T47D (cell line): ENCODE measurements around the gene PNLIPRP1.

Experiments used
- DNase-seq, 2 experiments: peaks; one replicate each; pipeline versions ENCODE4 v3.0.0 to v3.0.0-alpha.2; 2011 to 2012; ENCODE audit warnings: low read depth in 1 of 2, low spot score in 1 of 2
- JUND ChIP-seq: IDR thresholded peaks from 2 replicates; pipeline ENCODE4 v1.6.1; 2012; ENCODE audit warnings: low read depth
- in situ Hi-C: cut with HindIII; loops from 2 replicates; pipeline ENCODE4 v1.10.0; 2016; ENCODE audit warnings: low sequenced_read_pairs, low pct_unique_long_range_greater_than_20kb

PNLIPRP1 gene

DNA sequence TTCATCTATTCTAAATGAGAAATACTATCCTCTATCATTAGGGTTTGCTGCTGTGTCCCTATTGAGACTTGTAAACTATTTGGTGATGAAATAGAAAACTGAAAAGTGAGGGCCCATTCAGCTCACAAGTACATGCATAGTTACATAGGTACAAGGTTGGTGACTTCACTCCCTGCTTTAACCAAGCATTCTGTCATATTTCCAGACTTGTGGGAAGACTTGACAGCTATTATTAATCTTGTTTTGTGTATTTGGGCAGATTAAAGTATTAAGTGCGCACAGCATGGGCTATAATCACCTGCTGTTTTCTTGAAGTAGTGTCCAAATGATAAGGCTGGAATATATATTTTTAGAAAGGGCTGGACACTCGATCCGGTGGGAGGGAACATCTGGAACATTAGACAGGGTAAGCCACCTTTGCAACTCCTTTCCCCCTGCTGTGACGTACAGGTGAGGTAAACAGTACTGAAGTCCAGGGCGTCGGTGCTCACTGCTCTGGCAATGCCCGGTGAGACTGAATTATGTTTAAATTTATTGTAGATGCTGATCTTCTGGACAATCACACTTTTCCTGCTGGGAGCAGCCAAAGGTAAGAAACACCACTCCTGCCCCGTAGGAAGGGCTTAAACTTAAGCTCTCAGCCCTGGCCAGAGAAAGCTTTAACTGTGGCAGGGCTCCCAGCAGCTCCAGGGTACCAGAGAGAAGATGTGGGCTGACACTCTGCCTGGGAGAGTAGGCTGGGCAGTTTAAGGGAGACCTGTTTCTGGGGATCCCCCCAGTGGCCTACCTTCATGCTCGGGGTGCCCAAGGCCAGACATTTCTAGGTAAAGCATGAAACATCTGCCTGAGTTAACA lies at the start of gene PNLIPRP1:
PNLIPRP1 (plus strand) TSS at position 370 of the 855 bp plus-strand sequence; CDS start at position 541, 171 bp downstream.
- DNase-seq = no peak
- in situ Hi-C loops = no loop called here
- TF ChIP-seq JUND = no peak

DNA sequence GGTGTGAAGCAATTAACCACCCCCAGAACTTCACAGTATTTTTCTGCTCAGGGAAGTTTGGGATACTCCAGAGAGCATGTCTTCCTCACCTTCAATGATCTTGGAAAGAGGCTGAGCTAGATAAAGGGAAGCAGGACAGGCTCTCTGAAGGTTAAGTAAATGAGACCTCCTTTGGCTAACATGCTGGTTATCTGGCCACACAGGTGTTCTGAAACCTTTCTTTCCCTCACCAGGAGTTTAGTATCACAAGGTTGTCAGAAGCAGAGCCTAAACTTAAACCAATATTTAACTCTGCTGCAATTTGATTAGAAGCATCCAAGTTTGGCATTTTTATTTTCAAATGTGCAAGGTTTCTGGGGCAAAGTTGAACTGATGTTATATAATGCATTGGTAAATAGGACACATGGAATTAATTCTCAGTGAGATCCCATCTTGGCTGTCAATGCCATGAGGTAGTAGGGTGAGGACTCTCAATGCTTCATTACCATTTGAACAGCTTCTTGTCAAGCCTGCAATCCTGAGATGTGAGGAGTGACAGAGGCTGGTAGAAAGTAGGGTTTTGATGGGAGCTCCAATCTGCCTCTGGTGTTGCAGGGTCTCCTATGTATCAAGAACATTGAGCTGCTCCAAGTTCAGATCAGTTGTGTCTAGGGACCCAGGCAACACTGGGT lies 48.6 kb upstream of the PNLIPRP1 start:
- no peak for DNase-seq
- TF ChIP-seq JUND = no peak
- in situ Hi-C loops = no loop called here

DNA sequence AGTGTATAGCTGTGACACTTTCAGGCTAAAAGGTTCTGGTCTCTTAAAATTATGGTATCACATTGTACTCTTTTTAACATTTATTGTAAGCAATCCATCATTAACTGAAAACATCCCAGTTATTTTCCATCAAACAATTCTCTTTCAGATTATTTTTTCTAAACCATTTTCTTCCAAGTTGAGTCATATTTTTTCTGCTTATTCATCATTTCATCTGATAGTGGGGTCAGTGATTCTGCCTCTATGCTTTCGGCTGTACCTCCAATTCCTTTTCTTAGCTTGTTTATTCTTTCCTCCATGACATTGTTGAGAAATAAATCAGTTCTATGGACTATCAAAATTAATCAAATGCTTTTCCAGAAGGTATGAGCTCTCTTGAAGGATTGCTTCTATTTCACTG lies 45.6 kb upstream of the PNLIPRP1 start:
- no peak for TF ChIP-seq JUND
- no peak for DNase-seq
- in situ Hi-C loops = no loop called here

DNA sequence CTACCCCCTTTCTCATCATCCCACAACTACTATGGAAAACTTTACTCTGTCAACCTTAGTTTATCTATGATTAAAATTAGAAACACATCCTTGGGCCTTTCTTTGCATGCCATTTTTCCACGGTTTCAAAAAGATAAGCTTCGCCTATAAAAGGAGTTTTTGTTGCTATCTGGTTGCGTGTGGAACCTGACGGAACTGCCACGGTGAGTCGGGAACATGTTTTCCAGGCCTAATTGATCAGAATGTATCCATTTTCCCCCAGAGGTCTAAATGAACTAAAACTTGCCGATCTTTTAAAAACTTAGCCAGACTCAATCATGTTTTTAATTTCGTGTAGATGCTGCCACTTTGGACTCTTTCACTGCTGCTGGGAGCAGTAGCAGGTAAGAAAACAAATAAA lies 45.0 kb upstream of the PNLIPRP1 start, which contains the start of gene PNLIP:
PNLIP (plus strand) TSS at position 176 of the 400 bp plus-strand sequence; CDS start at position 338, 162 bp downstream.
- TF ChIP-seq JUND = no peak
- DNase-seq = no peak
- in situ Hi-C loops = no loop called here

DNA sequence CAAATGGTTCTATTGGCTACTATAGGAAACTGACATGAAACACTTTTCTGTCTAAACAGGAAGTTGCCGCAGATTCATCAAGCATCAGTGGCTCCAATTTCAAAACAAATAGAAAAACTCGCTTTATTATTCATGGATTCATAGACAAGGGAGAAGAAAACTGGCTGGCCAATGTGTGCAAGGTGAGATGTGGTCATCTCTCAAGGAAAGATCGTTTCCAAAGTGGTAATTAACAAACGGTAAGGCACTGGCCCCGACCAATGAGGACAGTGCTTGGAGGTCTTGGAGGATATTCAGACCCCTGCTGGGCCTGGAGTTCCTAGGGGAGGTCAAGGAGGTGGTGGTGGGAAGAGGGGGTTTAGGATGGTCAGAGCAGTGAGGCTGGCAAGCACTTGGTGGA lies 42.5 kb upstream of the PNLIPRP1 start:
- DNase-seq = no peak
- no peak for TF ChIP-seq JUND
- in situ Hi-C loops = no loop called here

DNA sequence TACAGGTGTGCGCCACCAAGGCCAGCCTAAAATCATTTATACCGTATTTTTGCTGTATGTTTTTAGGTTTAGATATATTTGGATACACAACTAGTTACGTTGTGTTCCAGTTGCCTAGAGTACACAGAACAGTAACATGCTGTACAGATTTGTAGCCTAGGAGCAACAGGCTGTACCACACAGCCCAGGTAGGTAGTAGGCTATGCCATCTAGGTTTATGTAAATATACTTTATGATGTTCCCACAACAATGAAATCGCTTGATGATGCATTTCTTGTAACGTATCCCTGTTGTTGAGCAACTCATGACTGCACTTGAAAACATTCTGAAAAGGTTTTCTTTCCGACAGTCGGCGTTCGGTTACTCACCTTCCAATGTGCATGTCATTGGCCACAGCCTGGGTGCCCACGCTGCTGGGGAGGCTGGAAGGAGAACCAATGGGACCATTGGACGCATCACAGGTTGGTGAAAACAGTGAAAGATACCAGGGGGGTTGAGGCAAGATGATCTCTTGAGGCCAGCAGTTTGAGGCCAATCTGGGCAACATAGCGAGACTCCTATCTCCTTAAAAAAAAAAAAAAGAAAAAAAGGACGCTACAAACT lies 37.3 kb upstream of the PNLIPRP1 start:
- in situ Hi-C loops = no loop called here
- no peak for DNase-seq
- no peak for TF ChIP-seq JUND

DNA sequence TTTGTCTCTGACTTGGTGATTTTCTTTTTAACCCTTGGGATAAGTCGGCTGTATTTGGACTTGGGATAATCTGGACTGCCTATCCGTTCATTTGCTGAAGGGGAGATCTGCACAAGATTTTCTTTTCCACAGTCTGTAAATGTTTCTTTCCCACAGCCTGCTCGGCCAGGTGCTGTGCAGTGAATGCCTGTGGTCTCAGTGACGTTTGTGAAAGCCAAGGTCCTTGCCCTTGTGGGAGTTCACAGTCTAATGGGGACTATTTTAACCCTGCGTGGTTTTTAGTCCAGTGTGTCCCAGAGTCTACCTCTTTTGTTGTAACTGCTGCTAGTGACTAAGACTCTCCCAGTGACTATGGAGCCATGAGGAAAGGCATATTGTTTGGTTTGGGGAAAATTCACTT lies 36.1 kb upstream of the PNLIPRP1 start:
- no peak for TF ChIP-seq JUND
- in situ Hi-C loops = no loop called here
- DNase-seq = no peak

DNA sequence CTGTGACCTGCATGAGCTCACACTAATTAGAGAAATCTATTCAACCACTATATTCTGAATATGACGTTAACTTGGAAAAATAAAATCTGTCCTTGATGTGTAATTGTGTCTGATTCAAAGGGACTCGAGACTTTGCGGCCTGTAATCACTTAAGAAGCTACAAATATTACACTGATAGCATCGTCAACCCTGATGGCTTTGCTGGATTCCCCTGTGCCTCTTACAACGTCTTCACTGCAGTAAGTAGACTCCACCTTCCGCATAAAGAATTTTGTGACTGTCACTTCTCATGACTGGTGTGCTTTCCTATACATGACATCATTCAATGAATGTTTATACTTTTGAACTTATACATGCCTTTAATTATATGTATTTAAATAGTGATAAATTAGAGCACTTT lies 34.9 kb upstream of the PNLIPRP1 start:
- DNase-seq = no peak
- no peak for TF ChIP-seq JUND
- in situ Hi-C loops = no loop called here

DNA sequence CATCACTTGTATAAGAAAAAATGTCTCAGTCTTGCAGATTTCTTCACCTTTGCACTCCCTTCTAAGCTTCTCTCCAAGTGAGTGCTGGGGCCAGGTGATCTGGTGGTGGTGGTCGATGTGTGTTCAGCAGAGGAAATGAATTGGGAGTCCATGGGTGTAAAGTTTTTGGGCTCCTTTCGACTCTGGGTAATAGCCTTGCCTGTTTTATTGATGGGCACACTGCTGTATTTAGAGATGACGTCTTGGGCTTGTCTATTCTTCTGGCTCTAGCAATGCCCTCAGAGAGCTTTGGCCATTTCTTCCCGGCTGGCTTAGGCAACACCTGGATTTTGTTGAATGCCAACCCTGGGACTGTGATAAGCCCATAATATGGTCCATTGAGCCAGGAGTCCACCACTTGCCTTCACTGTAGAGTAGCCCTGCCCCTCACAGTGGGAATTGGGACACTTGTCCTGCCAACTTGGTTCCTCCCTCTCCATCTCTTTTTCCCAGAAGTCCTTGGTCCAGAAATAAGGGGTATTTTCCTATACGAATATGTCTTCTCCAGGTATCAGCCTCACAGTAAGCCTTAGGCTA lies 33.4 kb upstream of the PNLIPRP1 start:
- no peak for TF ChIP-seq JUND
- in situ Hi-C loops = no loop called here
- no peak for DNase-seq

DNA sequence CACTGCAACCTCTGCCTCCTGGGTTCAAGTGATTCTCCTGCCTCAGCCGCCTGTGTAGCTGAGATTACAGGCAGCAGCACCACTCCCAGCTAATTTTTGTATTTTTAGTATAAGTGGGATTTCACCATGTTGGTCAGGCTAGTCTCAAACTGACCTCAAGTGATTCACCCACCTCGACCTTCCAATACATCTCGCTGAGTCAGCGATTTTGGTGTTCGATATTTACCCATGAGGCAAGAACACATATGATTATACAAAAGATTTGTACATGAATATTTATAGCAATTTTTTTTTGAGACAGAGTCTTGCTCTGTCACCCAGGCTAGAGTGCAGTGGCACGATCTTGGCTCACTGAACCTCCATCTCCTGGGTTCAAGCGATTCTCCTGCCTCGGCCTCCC lies 25.2 kb upstream of the PNLIPRP1 start:
- in situ Hi-C loops = no loop called here
- TF ChIP-seq JUND = no peak
- no peak for DNase-seq

DNA sequence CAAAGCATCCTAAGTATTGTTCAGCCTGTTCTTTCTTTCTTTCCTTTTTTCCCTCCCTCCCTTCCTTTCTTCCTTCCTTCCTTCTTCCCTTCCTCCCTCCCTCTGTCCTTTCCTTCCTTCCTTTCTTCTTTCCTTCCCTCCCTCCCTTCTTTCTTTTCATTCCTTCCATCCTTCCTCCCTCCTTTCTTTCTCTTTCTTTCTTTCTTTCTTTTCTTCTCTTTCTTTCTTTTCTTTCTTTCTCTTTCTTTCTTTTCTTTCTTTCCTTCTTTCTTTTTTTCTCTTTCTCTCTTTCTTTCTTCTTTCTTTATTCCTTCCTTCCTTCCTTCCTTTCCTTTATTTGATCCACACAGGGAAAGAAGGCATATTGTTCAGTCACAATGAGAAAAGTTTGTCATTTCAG lies 23.8 kb upstream of the PNLIPRP1 start:
- in situ Hi-C loops = no loop called here
- no peak for DNase-seq
- TF ChIP-seq JUND = no peak

DNA sequence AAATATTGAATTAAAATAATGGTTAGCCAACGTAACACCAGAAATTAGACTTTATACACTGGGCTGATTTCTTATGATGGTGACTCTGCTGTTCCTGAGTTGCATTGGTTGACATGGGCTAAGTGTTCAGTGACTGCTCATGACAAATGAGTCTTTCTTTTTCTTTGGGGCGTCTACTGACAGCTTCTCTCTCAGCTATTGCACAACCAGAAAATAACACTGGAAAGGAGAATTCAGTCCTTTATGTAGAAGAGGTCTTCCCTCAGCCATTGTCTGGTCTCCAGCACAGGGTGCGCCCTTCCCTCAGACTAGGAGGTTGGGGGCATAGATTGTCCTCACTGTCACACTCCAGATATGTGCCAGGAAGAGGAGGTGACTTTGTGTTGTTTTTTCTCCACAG lies 23.4 kb upstream of the PNLIPRP1 start:
- in situ Hi-C loops = no loop called here
- DNase-seq = no peak
- TF ChIP-seq JUND = no peak

DNA sequence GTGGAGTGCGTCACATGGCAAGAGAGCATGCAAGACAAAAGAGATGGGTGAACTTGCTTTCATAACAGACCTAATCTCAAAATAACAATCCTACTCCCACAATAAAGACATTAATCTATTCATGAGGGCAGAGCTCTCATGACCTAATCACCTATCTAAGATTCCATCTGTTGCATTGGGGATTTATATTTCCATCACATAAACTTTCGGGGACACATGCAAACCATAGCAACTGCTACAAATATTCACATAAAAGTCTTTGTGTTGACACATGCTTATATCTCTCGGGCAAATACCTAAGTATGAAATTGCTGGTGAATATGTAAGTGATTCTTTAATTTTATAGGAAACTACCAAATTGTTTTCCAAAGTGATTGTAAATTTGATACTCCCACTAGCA lies 16.0 kb upstream of the PNLIPRP1 start:
- in situ Hi-C loops = no loop called here
- DNase-seq = no peak
- no peak for TF ChIP-seq JUND
